Stimulated activated naive CD8-positive, alpha-beta T cell treated with anti-CD3 and anti-CD28 coated beads, Interleukin-15, Interleukin-2, amounts not matched to agents 100 ng/mL and 50 ng/mL, for 24 hours (primary cell): ENCODE measurements around the gene SLC49A4.

Experiments
- H3K27ac Mint-ChIP-seq: one replicate; pipeline ENCODE4 v1.8.0; 2021; ENCODE audit warnings: mild to moderate bottlenecking, mixed read lengths
- H3K27me3 Mint-ChIP-seq: one replicate; pipeline ENCODE4 v1.8.0; 2021; ENCODE audit warnings: mixed read lengths
- H3K36me3 Mint-ChIP-seq: one replicate; pipeline ENCODE4 v1.8.0; 2021; ENCODE audit warnings: low read depth, mixed read lengths
- H3K4me1 Mint-ChIP-seq: one replicate; pipeline ENCODE4 v1.8.0; 2021; ENCODE audit warnings: low read depth, mixed read lengths
- H3K4me3 Mint-ChIP-seq: one replicate; pipeline ENCODE4 v1.8.0; 2021; ENCODE audit warnings: mild to moderate bottlenecking, mixed read lengths
- H3K9me3 Mint-ChIP-seq: one replicate; pipeline ENCODE4 v1.8.0; 2021; ENCODE audit warnings: mixed read lengths

SLC49A4 gene

DNA sequence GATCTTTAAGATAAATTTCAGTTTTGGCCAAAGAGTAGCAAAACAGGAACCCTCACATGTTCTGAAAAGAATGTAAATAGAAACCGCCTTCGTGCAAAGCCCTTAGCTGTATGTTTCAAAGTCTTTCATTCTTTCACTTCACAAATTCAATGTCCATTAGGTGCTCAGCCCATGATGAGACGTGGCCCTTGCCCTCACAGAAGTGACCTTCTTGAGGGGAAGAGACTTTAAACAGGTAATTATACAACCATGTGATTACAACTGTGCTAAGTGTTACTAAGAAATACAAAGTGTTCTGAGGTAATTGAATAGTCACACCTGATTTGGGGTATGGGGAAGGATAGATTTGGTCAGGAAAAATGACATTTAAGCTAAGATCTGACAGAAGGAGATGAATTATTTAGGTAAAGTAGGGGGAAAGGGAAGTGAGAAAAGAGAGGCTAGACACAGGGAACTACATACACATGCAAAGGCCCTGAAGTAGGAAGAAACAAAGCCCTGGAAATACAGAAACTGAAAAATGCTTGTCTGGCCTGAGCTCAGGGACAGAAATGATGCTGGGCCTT lies 20.8 kb upstream of the SLC49A4 start:
- Mint-ChIP-seq H3K27ac (no peak overlapping the region), H3K4me1 (no peaks in the 10 kb centered on the region), H3K4me3 (no peak overlapping the region), H3K9me3 (no peaks in the 10 kb centered on the region), H3K36me3 (peaks cover 18% of the 10 kb centered on the region), H3K27me3 (no peaks in the 10 kb centered on the region)

DNA sequence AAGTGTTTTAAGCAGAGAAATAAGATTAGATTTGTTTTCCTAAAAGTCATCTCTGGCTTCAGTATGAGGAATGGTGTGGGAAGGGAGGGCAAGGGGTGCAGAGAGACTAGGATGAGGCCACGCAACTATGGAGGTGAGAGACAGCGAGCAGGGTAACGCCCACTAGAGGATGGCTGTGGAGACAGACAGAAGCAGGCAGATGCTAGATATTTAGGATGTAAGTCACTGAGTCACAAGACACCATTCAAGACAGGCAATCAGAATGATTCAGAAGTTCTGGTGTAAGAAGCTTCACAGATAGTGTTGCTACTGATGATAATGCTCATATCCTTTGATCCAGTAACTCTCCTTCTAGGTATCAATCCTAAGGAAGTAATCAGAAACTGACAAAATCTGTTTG lies 20.3 kb upstream of the SLC49A4 start:
- Mint-ChIP-seq H3K27ac (no peak overlapping the region), H3K4me1 (no peaks in the 10 kb centered on the region), H3K36me3 (peaks cover 13% of the 10 kb centered on the region), H3K27me3 (no peaks in the 10 kb centered on the region), H3K4me3 (no peak overlapping the region), H3K9me3 (no peaks in the 10 kb centered on the region)

- Mint-ChIP-seq H3K27me3 (no peaks in the 10 kb centered on the region), H3K4me1 (no peaks in the 10 kb centered on the region), H3K36me3 (peaks cover 14% of the 10 kb centered on the region), H3K4me3 (no peak overlapping the region), H3K9me3 (no peaks in the 10 kb centered on the region), H3K27ac (no peak overlapping the region)
Measured at GRCh38 chr3:122776675-122777468, 18.0 kb upstream of the SLC49A4 start.

DNA sequence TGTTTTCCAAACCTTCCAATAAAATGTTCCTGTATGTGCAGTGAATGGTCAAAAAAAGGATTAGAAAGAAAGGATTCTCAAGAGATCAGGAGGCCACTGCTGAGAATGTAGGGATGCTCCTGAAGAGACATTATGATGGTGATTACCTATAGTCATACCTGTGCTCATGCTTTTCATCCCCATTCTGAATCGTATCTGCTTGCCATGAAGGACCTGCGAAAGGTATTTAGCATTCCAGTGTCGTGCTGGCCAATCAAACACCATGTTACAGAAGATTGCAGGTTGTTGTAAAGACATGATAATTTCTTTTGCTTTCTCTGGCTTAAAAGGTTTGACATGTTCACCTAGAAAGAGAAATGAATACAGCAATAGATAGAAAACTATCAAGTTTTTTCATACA lies 17.3 kb upstream of the SLC49A4 start:
- no peak overlapping the region for H3K4me3 Mint-ChIP-seq
- no peaks in the 10 kb centered on the region for H3K27me3 Mint-ChIP-seq
- H3K27ac Mint-ChIP-seq = no peak overlapping the region
- no peaks in the 10 kb centered on the region for H3K4me1 Mint-ChIP-seq
- H3K9me3 Mint-ChIP-seq = no peaks in the 10 kb centered on the region
- peaks cover 14% of the 10 kb centered on the region for H3K36me3 Mint-ChIP-seq

DNA sequence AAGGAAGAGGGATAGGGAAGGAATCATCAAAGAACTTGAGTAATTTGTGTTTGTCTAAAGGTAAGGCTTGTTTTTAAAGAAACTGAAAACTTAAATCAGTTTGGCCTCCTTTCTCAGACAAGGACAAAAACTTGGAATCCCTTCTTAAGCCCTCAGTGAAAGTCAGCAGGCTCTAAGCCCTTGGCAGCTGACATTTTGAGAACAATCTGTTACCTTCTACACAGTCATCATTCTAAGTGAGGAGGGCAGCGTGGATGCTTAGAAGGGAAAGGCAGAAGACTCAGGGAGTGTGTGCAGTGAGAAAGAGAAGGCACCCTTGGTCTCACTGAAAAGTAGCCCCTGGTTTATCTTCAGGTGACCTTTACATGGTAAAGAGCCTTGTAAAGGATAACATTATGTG lies 12.1 kb upstream of the SLC49A4 start:
- H3K27ac Mint-ChIP-seq = no peak overlapping the region
- H3K36me3 Mint-ChIP-seq = peaks cover 19% of the 10 kb centered on the region
- H3K27me3 Mint-ChIP-seq = no peaks in the 10 kb centered on the region
- no peaks in the 10 kb centered on the region for H3K9me3 Mint-ChIP-seq
- H3K4me3 Mint-ChIP-seq = no peak overlapping the region
- H3K4me1 Mint-ChIP-seq = peaks cover 14% of the 10 kb centered on the region

DNA sequence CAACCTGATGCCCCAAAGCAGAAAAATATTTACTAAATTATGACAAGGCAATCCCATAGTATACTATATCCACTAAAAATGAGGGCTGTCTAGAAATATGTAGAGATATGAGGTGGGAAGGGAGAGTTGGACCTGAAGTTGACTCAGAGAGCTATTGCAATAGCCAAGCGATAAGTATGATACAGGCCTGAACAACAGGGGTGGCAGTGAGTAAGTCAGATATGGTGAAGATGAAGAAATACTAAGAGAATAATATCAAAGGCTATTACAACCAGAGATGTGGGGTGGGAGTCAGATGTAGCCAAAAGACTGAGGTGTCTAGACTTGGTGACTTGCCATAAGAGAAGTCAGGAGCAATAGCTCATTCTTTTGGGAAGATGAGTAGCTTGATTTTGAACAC lies 10.4 kb upstream of the SLC49A4 start:
- no peak overlapping the region for H3K27ac Mint-ChIP-seq
- H3K4me3 Mint-ChIP-seq = no peak overlapping the region

GRCh38 chr3:122785231-122785630 lies 9.6 kb upstream of the SLC49A4 start:
- H3K4me3 Mint-ChIP-seq = no peak overlapping the region
- H3K27me3 Mint-ChIP-seq = no peaks in the 10 kb centered on the region
- no peaks in the 10 kb centered on the region for H3K9me3 Mint-ChIP-seq
- peaks cover 19% of the 10 kb centered on the region for H3K36me3 Mint-ChIP-seq
- peaks cover 26% of the 10 kb centered on the region for H3K4me1 Mint-ChIP-seq
- H3K27ac Mint-ChIP-seq = no peak overlapping the region

More for the DNA sequence above, 10.4 kb upstream of the SLC49A4 start:
- Mint-ChIP-seq H3K36me3 (peaks cover 19% of the 10 kb centered on the region), H3K9me3 (no peaks in the 10 kb centered on the region), H3K4me1 (peaks cover 26% of the 10 kb centered on the region), H3K27me3 (no peaks in the 10 kb centered on the region)

GRCh38 chr3:122786066-122786465 lies 8.8 kb upstream of the SLC49A4 start:
- peaks cover 19% of the 10 kb centered on the region for H3K36me3 Mint-ChIP-seq
- peaks cover 26% of the 10 kb centered on the region for H3K4me1 Mint-ChIP-seq
- H3K27ac Mint-ChIP-seq = no peak overlapping the region
- no peaks in the 10 kb centered on the region for H3K27me3 Mint-ChIP-seq
- no peak overlapping the region for H3K4me3 Mint-ChIP-seq
- H3K9me3 Mint-ChIP-seq = no peaks in the 10 kb centered on the region

DNA sequence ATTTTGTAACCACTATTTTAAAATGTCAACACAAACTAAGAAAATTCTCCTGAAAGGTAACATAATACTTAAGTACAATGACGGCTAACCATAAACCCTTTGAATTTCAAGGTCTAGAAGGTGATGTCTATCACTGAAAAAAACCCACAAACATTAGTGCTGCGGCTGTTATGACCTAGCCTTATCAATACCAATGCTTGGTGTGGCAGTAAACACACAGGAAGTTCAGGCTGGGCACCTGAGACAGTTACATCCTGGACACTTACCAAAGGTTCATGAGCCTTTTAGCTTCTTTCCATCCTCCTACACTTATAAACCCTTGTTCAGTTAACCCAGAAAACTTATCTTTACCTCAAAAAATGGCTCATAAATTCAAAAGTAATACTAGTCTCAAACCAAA lies 7.0 kb upstream of the SLC49A4 start:
- Mint-ChIP-seq H3K4me1 (peaks cover 26% of the 10 kb centered on the region), H3K27me3 (no peaks in the 10 kb centered on the region), H3K4me3 (no peak overlapping the region), H3K27ac (no peak overlapping the region), H3K36me3 (peaks cover 12% of the 10 kb centered on the region), H3K9me3 (no peaks in the 10 kb centered on the region)

DNA sequence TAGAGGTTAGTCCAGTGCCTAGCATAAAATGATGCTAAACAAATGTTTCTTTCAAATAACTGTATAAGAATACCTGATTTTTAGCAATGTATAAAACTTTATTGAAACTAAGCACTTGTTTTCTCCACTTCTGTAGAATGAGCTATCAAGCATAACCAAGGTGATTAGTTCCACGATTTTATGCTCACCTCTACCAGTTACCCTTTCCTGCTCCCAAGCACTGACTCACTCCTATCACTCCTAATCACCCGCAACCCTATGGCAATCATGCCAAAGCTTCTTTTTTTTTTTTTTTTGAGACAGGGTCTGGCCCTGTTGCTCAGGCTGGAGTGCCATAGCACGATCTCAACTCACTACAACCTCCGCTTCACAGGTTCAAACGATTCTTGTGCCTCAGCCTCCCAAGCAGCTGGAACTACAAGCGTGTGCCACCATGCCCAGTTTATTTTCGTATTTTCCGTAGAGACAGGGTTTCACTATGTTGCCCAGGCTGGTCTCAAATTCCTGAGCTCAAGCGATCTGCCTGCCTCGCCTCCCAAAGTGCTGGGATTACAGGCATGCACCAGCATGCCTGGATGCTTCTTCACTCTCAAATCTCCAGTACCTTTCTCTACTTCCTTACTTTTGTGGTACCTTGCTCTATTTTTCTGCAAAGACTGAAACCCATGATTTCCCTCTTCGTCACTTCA lies 5.1 kb upstream of the SLC49A4 start:
- peaks cover 9% of the 10 kb centered on the region for H3K36me3 Mint-ChIP-seq
- no peak overlapping the region for H3K27ac Mint-ChIP-seq
- H3K4me3 Mint-ChIP-seq = no peak overlapping the region
- peaks cover 37% of the 10 kb centered on the region for H3K4me1 Mint-ChIP-seq
- H3K27me3 Mint-ChIP-seq = no peaks in the 10 kb centered on the region
- no peaks in the 10 kb centered on the region for H3K9me3 Mint-ChIP-seq

DNA sequence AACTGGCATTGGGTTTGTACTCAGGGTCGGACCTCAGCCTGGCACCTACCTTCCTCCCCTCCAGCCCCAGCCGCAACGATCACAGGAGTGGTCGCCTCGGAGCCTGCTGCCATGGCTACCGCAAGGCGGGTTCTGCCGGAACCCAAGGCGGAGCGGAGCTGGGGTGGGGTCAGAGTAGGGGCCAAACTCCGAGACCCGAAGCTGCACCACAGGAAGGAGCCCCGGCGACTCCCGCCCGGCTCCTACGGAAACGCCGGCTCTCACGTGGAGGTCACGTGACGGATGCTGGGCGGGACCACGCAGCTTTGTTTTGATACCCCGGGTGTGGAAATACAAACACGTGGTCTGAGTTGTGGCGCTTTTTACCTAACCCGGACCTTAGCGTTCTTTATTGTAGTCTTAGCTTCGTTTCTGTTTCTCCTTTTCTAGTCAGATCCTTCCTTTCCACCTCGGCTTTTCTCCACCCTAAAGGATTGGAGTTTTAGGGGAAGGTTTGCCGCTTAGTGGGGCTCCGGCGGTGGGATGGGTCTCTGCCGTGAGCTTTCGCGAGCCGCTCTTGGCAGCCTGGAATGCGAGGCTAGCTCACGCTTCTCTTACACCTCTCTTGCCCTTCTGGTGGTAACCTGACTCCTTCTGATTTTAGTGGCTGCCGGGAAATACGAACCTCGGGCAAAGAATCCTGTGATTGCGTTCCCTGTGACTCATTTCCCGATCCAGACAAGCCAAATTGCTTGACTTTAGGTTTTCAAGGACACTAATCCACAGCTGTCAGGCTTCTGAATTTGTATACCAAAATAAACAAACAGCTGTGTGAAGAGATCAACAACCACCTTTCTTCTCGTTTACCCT lies 1.1 kb upstream of the SLC49A4 start, which contains the start of gene HSPBAP1:
TSS of gene HSPBAP1 (minus strand) at position 264 of the 849 bp plus-strand sequence. CDS start at position 113, 151 bp downstream.
- no peaks in the 10 kb centered on the region for H3K27me3 Mint-ChIP-seq
- H3K4me1 Mint-ChIP-seq = peaks cover 31% of the 10 kb centered on the region
- H3K9me3 Mint-ChIP-seq = no peaks in the 10 kb centered on the region
- H3K36me3 Mint-ChIP-seq = no peaks in the 10 kb centered on the region
- H3K27ac Mint-ChIP-seq = peak within 1 kb of the TSS; percentile 83
- no peak within 1 kb of the TSS for H3K4me3 Mint-ChIP-seq

DNA sequence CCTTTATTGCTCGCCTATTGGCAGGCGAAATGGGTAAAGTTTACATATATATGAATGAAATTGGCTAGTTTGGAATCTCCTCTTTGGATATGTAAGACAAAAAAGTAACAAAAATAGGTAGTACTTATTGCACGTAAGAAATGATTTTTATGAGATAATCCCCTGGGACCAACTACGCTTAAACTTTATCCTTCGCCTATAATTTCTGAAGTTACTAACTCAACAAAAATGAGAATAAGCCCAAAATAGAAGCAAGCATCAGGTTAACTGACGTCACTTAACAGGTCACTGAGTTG lies 438 bp upstream of the SLC49A4 start:
- no peaks in the 10 kb centered on the region for H3K27me3 Mint-ChIP-seq
- H3K4me1 Mint-ChIP-seq = peaks cover 28% of the 10 kb centered on the region
- H3K36me3 Mint-ChIP-seq = no peaks in the 10 kb centered on the region
- H3K9me3 Mint-ChIP-seq = no peaks in the 10 kb centered on the region
- peak overlapping the region; percentile 83 for H3K27ac Mint-ChIP-seq
- no peak overlapping the region for H3K4me3 Mint-ChIP-seq

- no peaks in the 10 kb centered on the region for H3K27me3 Mint-ChIP-seq
- H3K9me3 Mint-ChIP-seq = no peaks in the 10 kb centered on the region
- no peak overlapping the region for H3K27ac Mint-ChIP-seq
- H3K4me3 Mint-ChIP-seq = no peak overlapping the region
- no peaks in the 10 kb centered on the region for H3K36me3 Mint-ChIP-seq
- H3K4me1 Mint-ChIP-seq = peaks cover 28% of the 10 kb centered on the region
Measured at GRCh38 chr3:122795674-122796195, 866 bp downstream of the SLC49A4 start.

GRCh38 chr3:122797291-122797690 lies 2.4 kb downstream of the SLC49A4 start:
- Mint-ChIP-seq H3K4me3 (no peak overlapping the region), H3K27ac (no peak overlapping the region), H3K9me3 (no peaks in the 10 kb centered on the region), H3K36me3 (no peaks in the 10 kb centered on the region), H3K27me3 (no peaks in the 10 kb centered on the region), H3K4me1 (peaks cover 28% of the 10 kb centered on the region)
